Measurements from ENCODE around the gene OR6B2. TPM values are rescaled to one million over a fixed set of nuclear protein-coding genes. Genes with fewer than 3 reads are reported as not detected.

OR6B2 gene
- total RNA-seq, 2 experiments from 2014 or later, result not detected

- no peak for DNase-seq (ENCODE audit: low spot score)
- H2AFZ ChIP-seq (ENCODE audit: low read length), result no peak overlapping the region
- no peaks in the 10 kb centered on the region for H3K9me3 ChIP-seq (ENCODE audit: low read length)
- TF ChIP-seq EZH2phosphoT487 (IDR thresholded peaks at IDR 0.05; ENCODE audit: borderline replicate concordance, low read depth, low read length) (no peak), CTCF (conservative IDR thresholded peaks at IDR 0.05; ENCODE audit: low read length) (no peak)
- no TSS peak for BruUV-seq (replicated peaks)
- no peaks in the 10 kb centered on the region for H4K20me1 ChIP-seq (ENCODE audit: insufficient read depth, low read length)
- H3K36me3 ChIP-seq (ENCODE audit: insufficient read depth, low read length), result no peaks in the 10 kb centered on the region
- H3K4me2 ChIP-seq (ENCODE audit: low read length), result no peak overlapping the region
- no peaks in the 10 kb centered on the region for H3K4me1 ChIP-seq (ENCODE audit: insufficient read depth, low read length, poor library complexity, severe bottlenecking)
- no peaks in the 10 kb centered on the region for H3K79me2 ChIP-seq (ENCODE audit: insufficient read depth, low read depth, low read length)
- intact Hi-C loops (cut with micrococcal nuclease; ENCODE audit: unreplicated experiment), result no loop called here
- no peaks in the 10 kb centered on the region for H3K9me2 ChIP-seq (ENCODE audit: insufficient read depth, low read length)
- no peak overlapping the region for H3K4me3 ChIP-seq (ENCODE audit: low read depth, low read length, poor library complexity, severe bottlenecking)
- ChIA-PET POLR2A (no interaction called here), CTCF (ENCODE audit: unreplicated experiment) (no interaction called here)
- H3K27ac ChIP-seq (ENCODE audit: low read depth, low read length, poor library complexity, severe bottlenecking), result no peak overlapping the region
Observed at GRCh38 chr2:240068193-240068592, 38.0 kb upstream of the OR6B2 start.

- no peak overlapping the region for H3K4me3 ChIP-seq (ENCODE audit: low read depth, low read length, poor library complexity, severe bottlenecking)
- H3K9me2 ChIP-seq (ENCODE audit: insufficient read depth, low read length), result no peaks in the 10 kb centered on the region
- H3K4me1 ChIP-seq (ENCODE audit: insufficient read depth, low read length, poor library complexity, severe bottlenecking), result no peaks in the 10 kb centered on the region
- ChIA-PET CTCF (ENCODE audit: unreplicated experiment) (no interaction called here), POLR2A (interaction anchor here (1.0 kb wide), 1 partner anchor 31 kb away, joined by 4 read pairs; no protein-coding TSS in a partner anchor)
- H3K79me2 ChIP-seq (ENCODE audit: insufficient read depth, low read depth, low read length), result no peaks in the 10 kb centered on the region
- no peaks in the 10 kb centered on the region for H3K9me3 ChIP-seq (ENCODE audit: low read length)
- no TSS peak for BruUV-seq (replicated peaks)
- TF ChIP-seq CTCF (conservative IDR thresholded peaks at IDR 0.05; ENCODE audit: low read length), result no peak
- no peak for TF ChIP-seq EZH2phosphoT487 (IDR thresholded peaks at IDR 0.05; ENCODE audit: borderline replicate concordance, low read depth, low read length)
- no peaks in the 10 kb centered on the region for H3K36me3 ChIP-seq (ENCODE audit: insufficient read depth, low read length)
- intact Hi-C loops (cut with micrococcal nuclease; ENCODE audit: unreplicated experiment), result no loop called here
- no peak for DNase-seq (ENCODE audit: low spot score)
- H3K4me2 ChIP-seq (ENCODE audit: low read length), result no peak overlapping the region
- H3K27ac ChIP-seq (ENCODE audit: low read depth, low read length, poor library complexity, severe bottlenecking), result no peak overlapping the region
- H2AFZ ChIP-seq (ENCODE audit: low read length), result no peak overlapping the region
- H4K20me1 ChIP-seq (ENCODE audit: insufficient read depth, low read length), result no peaks in the 10 kb centered on the region
Observed at GRCh38 chr2:240066489-240066888, 36.3 kb upstream of the OR6B2 start.

GRCh38 chr2:240064898-240065297 lies 34.7 kb upstream of the OR6B2 start:
- Histone ChIP-seq H3K79me2 (ENCODE audit: insufficient read depth, low read depth, low read length) (no peaks in the 10 kb centered on the region), H3K36me3 (ENCODE audit: insufficient read depth, low read length) (no peaks in the 10 kb centered on the region), H3K9me2 (ENCODE audit: insufficient read depth, low read length) (no peaks in the 10 kb centered on the region), H3K4me3 (ENCODE audit: low read depth, low read length, poor library complexity, severe bottlenecking) (no peak overlapping the region), H3K4me2 (ENCODE audit: low read length) (no peak overlapping the region), H4K20me1 (ENCODE audit: insufficient read depth, low read length) (no peaks in the 10 kb centered on the region), H3K9me3 (ENCODE audit: low read length) (no peaks in the 10 kb centered on the region), H2AFZ (ENCODE audit: low read length) (no peak overlapping the region), H3K4me1 (ENCODE audit: insufficient read depth, low read length, poor library complexity, severe bottlenecking) (no peaks in the 10 kb centered on the region), H3K27ac (ENCODE audit: low read depth, low read length, poor library complexity, severe bottlenecking) (no peak overlapping the region)
- intact Hi-C loops (cut with micrococcal nuclease; ENCODE audit: unreplicated experiment), result loop anchor here (5.0 kb wide), 1 partner anchor 372 kb away; the partner anchor contains the start of gene GPC1
- TF ChIP-seq EZH2phosphoT487 (IDR thresholded peaks at IDR 0.05; ENCODE audit: borderline replicate concordance, low read depth, low read length), result no peak
- TF ChIP-seq CTCF (conservative IDR thresholded peaks at IDR 0.05; ENCODE audit: low read length), result no peak
- ChIA-PET POLR2A (no interaction called here), CTCF (ENCODE audit: unreplicated experiment) (no interaction called here)
- no peak for DNase-seq (ENCODE audit: low spot score)
- BruUV-seq (replicated peaks), result no TSS peak

All from OCI-LY7 (cell line).